Urinary bladder (tissue), 4 donors: ENCODE results near the gene AANAT. TPM values are rescaled to one million over a fixed set of nuclear protein-coding genes. Genes with fewer than 3 reads are reported as not detected.

Source experiments
- DNase-seq: peaks from one replicate; pipeline ENCODE4 v3.0.0-alpha.2; 2015; ENCODE audit errors: extremely low spot score
- H3K27ac ChIP-seq: one replicate; pipeline ENCODE4 v1.5.1; 2013; ENCODE audit warnings: low read depth, mild to moderate bottlenecking, moderate library complexity
- H3K36me3 ChIP-seq: one replicate; pipeline ENCODE4 v1.6.1; 2013; ENCODE audit warnings: mild to moderate bottlenecking, moderate library complexity; ENCODE audit not compliant: insufficient read depth
- H3K4me1 ChIP-seq: one replicate; pipeline ENCODE4 v1.6.1; 2013; ENCODE audit warnings: mild to moderate bottlenecking, moderate library complexity; ENCODE audit not compliant: insufficient read depth
- H3K4me3 ChIP-seq: one replicate; pipeline ENCODE4 v1.5.1; 2013; ENCODE audit warnings: low read depth, low read length
- WGBS: extraction: QIAGEN DNeasy Blood & Tissue Kit; methylation state at CpG from one replicate; pipeline ENCODE4 v1.1.7; 2013; 5-methylcytosine and 5-hydroxymethylcytosine counted together
- polyA plus RNA-seq: library from polyadenylated mRNA; stranded (reverse); fragments of 200-250 nt; gene quantifications from one replicate; pipeline ENCODE4 v1.2.3, GENCODE V29; 2013
- total RNA-seq: library from RNA; depleted of rRNA; stranded (reverse); fragments of >200 nt; gene quantifications from one replicate; pipeline ENCODE4 v1.2.3, GENCODE V29; 2014
- donor health status: healthy with polysubstance abuse.
- donor health status: healthy.

Gene AANAT
- total and polyA plus RNA-seq, 2 donors: not detected

DNA sequence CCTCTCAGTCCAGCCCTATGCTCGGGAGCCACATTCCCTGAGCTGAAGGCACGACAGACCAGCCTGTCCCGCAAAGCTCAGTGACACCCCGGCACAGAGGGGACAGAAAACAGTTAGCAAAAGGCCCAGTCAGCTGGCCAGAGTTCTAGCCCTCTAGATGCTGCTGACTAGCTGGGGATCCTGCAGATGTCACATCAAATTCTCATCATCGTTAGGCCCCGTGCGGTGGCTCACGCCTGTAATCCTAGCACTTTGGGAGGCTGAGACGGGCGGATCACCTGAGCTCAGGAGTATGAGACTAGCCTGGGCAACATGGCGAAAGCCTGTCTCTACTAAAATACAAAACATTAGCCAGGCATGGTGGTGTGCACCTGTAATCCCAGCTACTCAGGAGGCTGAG, 31.7 kb upstream of the AANAT start:
- WGBS: 96% methylated on average over 11 of the region's 11 CpGs
- no peak for DNase-seq

DNA sequence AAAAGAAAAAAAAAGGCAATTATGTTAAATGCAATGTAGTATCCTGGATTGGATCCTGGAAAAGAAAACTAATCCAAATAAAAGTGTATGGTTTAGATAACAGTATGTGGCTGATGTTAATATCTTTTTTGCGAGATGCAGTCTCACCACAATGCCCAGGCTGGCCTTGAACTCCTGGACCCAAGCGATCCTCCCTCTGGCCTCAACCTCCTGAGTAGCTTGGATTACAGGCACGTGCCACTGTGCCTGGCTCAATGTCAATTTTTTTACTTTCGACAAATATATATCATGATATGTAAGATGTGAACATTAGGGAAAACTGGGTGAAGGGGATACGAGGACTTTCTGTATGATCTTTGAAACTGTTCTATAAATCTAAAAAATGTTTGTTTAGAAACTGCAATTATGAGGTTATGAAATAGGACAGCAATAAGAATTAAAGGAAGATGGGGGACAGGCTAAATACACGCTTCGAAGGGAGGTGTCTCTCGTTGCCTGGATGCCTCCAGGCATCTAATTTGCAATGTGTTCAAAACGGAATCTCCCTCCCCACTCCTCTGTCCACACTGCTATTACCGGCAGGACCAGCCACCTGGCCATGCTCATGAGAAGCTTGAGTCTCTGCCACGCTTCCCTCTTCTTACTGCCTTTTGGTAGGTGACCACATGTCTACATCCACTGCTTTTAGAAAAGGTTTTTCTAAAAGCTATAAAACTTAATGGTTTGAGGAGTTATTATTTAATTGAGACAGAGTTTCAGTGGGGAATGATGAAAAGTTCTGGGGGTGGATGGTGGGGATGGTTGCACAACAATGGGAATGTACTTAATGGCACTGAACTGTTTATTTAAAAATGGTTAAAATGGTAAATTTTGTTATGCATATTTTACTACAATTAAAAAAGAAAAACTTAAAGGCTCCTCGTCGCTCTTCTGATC, 29.7 kb upstream of the AANAT start:
- H3K27ac ChIP-seq: no peak overlapping the region
- 83% methylated on average over 13 of the region's 13 CpGs for WGBS
- no peak for DNase-seq
- no peak overlapping the region for H3K4me3 ChIP-seq
- H3K4me1 ChIP-seq: no peaks in the 10 kb centered on the region
- no peaks in the 10 kb centered on the region for H3K36me3 ChIP-seq

More for the DNA sequence above, 31.7 kb upstream of the AANAT start:
- no peak overlapping the region for H3K27ac ChIP-seq
- no peak overlapping the region for H3K4me3 ChIP-seq
- H3K4me1 ChIP-seq: no peaks in the 10 kb centered on the region
- H3K36me3 ChIP-seq: no peaks in the 10 kb centered on the region

DNA sequence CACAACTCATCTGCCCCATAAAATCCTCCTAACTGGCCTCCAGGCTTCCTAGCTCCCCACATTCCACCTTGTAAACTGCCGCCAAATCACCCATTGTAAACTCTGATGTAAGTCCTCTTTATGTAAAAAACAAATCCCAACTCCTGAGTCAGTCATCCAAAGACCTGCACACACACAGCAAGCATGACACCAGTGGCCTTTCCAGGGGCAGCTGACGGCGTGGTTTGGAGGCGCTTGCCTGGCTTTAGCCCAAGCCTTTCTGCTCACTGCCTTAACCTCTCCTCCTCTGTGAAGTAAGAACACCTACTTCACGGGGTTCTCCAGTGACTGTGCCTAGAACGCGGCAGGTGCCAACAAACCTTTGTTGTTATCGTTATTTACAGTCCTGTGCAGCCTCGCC, 28.5 kb upstream of the AANAT start:
- DNase-seq: no peak
- no peaks in the 10 kb centered on the region for H3K4me1 ChIP-seq
- H3K27ac ChIP-seq: no peak overlapping the region
- H3K36me3 ChIP-seq: no peaks in the 10 kb centered on the region
- no peak overlapping the region for H3K4me3 ChIP-seq
- WGBS: 86% methylated on average over 9 of the region's 9 CpGs

DNA sequence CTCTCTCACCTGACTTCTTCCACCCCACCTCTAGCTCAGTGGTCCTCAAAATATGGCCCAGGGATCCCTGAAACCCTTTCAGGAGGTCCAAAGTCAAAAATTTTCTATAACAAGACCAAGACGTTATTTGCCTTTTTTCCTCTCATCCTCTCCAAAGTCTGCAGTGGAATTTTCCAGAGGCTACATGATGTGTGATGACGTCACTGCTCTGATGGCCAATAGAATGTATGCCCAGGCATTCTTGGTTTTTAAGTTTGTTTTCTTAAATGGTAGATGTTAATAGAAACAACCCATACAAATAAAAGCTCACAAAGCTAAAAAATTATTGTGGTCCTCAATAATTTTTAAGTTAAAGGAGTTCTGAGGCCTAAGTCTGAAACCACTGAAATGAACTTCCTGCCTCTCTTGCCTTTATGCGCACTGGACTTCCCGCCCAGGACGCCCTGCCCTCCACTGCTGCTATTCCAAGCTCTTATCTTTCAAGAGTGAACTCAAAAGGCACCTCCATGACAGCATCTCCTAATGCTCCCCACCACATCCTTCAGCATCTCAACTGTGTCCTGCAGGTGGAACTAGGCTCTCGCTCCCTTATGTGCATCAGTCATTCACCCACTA, 28.0 kb upstream of the AANAT start:
- 91% methylated on average over 6 of the region's 6 CpGs for WGBS

DNA sequence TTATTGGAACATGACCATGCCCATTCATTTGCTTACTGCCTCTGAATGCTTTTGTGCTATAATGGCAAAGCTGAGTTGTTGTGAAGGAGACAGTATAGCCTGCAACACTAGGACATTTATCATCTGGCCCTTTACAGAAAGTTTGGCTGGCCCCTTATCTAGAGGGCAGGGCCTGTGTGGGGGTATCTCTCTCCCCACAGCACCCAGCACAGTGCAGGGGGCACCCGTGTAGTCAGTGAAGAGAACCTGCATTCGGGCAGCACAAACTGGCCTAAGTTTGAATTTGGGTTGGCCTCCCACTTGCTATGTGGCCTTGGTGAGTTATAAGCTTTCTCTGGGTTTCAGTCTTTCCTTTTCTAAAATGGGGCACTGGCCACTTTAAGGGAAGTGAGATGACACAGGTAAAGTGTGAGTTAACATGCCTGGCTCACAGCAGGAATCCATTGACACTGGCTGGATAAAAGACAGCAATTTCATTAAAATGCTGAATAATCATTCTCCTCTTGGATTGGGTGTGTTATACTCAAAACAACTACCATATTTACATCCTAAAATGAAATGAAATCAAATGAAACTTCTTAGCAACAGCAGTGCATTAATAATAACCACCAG, 26.5 kb upstream of the AANAT start:
- H3K27ac ChIP-seq: no peak overlapping the region
- no peak overlapping the region for H3K4me3 ChIP-seq
- DNase-seq: no peak
- H3K36me3 ChIP-seq: no peaks in the 10 kb centered on the region
- WGBS: 91% methylated on average over 2 of the region's 2 CpGs
- no peaks in the 10 kb centered on the region for H3K4me1 ChIP-seq

More for the DNA sequence above, 28.0 kb upstream of the AANAT start:
- no peak overlapping the region for H3K27ac ChIP-seq
- no peaks in the 10 kb centered on the region for H3K4me1 ChIP-seq
- H3K4me3 ChIP-seq: no peak overlapping the region
- H3K36me3 ChIP-seq: no peaks in the 10 kb centered on the region
- DNase-seq: no peak

DNA sequence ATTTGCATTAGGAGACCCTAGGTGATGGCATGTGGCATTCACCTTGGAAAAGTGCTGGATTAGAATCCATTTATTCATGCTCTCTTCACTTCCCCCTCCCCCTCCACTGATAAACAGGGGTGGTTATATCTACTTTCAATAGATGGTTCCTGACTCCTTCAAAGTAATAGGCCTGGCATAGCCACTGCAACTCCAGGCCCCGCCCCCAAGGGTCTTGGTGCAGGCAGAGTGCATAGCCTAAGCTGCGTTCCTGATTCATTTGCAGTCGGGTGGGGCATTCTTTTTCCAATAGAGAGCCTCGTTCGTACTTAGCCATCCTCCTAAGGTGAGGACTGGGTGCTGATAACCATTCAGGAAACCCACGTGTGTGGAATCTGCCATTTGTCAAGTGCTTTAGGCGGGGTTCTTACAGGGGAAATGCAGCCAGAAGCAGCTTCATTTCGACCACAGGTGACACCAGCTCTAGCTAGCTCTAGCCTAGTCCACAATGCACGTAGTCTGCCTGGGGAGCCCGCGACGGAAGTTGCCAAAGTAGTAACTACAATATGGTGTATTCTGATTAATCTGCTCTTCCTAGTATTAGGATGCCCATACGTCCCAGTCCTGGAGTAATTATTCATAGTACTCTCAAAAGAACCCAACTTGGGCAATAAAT, 25.6 kb upstream of the AANAT start:
- no peak for DNase-seq
- no peak overlapping the region for H3K27ac ChIP-seq
- H3K4me3 ChIP-seq: no peak overlapping the region
- WGBS: 83% methylated on average over 13 of the region's 13 CpGs
- H3K36me3 ChIP-seq: no peaks in the 10 kb centered on the region
- H3K4me1 ChIP-seq: no peaks in the 10 kb centered on the region

DNA sequence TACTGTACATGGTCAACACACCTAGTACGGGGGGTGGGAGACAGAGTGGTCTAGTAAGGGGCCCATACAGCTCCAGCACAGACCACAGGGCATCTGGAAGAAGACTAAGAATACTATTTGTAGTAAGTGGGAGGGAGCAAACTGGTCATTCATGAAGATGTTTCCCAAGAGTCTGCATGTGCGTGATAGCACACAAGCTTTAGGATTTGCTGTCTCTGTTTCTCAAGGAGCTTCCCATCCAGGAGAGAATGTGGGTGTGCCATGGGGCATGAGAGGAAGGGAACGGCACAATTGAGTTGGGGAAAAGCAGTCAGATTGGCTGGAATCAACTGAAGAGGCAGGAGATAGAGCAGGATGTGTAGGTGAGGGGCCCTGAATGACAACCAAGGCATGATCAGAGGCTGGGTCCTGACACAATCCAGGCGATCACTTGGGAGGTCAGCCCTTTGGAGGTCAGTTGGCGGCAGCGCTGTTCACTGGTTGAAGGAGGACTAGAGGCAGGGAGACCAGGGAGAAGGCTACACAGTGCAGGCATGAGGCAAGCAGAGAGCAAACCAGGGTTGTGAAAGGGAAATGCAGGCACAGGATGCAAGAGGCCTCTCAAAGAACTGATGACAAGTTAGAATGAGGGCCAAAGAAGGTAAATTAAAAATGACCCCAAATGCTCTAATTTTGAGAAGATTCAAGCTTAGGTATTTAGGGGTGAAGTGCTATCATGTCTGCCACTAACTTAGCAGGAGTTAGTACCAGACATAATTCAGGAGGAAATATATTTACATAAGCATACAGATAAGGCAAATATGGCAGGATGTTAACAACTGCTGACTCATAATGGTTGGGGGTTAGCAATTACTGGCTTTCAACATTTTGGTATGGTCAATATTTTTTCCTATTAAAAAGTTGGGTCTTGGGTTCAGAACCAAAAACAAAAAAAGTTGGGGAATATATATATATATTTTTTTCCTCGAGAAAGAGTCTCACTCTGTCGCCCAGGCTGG, 24.8 kb upstream of the AANAT start:
- WGBS: 96% methylated on average over 8 of the region's 8 CpGs

DNA sequence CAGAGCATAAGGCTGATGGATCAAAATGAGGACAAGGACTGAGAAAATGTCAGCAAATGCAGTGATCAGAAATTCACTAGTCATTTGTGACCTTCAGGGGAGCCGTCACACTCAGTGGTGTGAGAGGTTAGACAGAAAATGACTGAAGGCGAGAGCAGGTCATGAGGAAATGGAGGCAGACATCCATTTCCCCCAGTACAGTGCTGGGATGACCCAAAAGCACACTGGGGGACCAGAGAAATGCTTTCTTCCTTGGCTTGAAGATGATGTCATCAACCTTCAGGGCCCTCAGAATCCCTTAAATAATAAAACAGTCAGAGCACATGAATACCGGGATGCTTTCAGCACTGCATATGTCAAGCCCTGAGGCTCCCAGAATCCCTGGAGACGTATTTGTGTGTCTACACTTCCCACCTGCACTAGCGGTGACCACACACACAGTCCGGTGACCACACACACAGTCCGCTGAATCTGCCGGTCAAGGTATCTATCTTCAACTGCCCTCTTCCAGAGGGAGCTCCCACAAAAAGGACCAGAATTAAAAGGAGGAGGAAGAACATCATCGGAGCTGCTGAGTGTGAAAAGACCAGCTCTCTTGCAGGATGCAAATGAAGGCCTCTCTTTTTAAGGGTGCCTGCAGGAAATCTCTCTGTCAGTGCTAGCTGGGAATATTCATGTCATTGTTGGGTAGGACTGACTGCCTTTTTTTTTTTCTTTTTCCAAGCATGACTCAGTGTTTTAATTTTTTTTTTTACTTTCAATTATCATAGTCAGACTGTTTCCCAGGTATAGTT, 22.7 kb upstream of the AANAT start:
- DNase-seq: no peak
- H3K36me3 ChIP-seq: no peaks in the 10 kb centered on the region
- H3K27ac ChIP-seq: no peak overlapping the region
- no peaks in the 10 kb centered on the region for H3K4me1 ChIP-seq
- H3K4me3 ChIP-seq: no peak overlapping the region
- 81% methylated on average over 9 of the region's 9 CpGs for WGBS

More for the DNA sequence above, 24.8 kb upstream of the AANAT start:
- H3K36me3 ChIP-seq: no peaks in the 10 kb centered on the region
- H3K4me3 ChIP-seq: no peak overlapping the region
- no peaks in the 10 kb centered on the region for H3K4me1 ChIP-seq
- H3K27ac ChIP-seq: no peak overlapping the region
- DNase-seq: no peak

DNA sequence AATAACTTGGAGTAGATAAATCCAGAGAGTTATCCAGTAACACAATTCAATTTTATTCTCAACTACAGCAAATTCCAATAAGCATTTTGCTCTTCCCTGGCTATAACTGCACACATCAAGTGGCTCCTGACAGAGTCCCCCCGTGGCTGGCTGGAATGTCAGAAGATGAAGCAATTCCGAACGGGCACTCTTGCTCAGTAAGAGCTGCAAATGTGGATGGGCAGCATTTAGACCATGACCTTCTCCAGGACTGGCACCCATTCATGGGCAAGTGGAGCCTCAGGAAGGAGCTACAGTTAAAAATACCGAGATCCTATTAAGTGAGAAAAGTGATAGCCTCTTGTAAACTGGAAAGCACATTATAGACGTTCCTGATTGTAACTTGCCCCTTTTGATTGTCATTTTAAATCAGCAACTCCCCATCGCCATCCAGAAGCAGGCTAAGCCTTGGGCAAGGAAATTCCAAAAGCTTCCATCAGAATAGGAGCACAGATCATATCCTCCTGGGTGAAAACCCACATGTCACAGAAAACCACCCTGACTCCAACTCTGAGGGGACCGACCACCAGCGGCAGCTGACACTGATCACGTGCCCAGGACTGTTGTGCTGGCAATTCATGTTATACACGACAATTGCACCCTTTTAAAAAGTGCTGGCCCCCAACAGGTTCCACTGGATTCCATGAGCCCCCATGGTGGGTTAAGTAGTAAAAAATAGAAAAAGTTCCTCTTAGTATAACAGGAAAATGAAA, 21.5 kb upstream of the AANAT start:
- Histone ChIP-seq H3K36me3 (no peaks in the 10 kb centered on the region), H3K4me1 (no peaks in the 10 kb centered on the region), H3K27ac (no peak overlapping the region), H3K4me3 (no peak overlapping the region)
- WGBS: 75% methylated on average over 10 of the region's 10 CpGs
- DNase-seq: no peak

DNA sequence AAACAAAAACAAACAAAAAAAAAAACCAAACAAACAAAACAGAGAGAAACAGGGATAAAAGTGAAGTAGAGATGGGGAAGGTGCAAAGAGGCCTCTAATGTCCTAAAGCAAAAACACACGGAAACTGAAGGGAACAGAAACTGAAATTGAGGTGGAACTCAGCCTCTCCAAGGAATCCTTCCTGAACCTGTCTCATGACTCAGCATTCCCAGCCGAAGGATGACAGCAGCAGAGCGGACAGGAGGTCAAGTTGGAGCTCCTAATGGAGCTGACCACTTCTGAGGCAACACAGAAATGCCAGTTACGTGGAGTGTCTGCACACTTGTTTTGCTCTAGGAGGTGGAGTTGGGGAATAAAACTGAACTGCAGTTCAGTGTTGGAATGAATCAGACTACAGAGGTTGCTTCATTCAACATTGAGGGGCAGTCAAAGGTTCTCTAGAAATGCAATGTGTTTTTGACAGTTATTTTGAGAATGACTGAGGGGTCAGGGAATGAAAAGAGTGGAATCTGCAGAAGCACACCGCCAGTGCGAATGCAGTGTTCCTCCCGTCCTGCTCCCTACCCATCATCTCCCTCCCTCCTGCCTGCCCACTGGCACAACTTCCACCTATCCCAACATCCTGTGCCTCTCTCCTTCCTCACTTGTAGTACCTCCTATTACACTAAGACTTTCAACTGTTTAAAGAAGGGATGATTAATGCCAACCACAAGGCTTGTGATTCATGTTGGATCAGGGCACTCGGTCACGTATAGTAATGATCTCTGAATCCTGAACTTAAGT, 20.8 kb upstream of the AANAT start:
- H3K4me1 ChIP-seq: no peaks in the 10 kb centered on the region
- no peaks in the 10 kb centered on the region for H3K36me3 ChIP-seq
- no peak overlapping the region for H3K27ac ChIP-seq
- WGBS: 77% methylated on average over 9 of the region's 9 CpGs
- no peak for DNase-seq
- H3K4me3 ChIP-seq: no peak overlapping the region
